HepG2 (cell line): Measurements from ENCODE around the gene ZNF444. TPM values are rescaled to one million over a fixed set of nuclear protein-coding genes. Genes with fewer than 3 reads are reported as not detected.

Experiments used
- FOXK2 ChIP-seq: fragments of 450-650 bp; IDR thresholded peaks from 2 replicates; pipeline ENCODE4 v1.6.1; 2016
- GPN1 ChIP-seq: sonication (generic); formaldehyde crosslinking; IDR thresholded peaks from 2 replicates; pipeline ENCODE4 v1.5.1; 2020; ENCODE audit warnings: missing genetic modification reagents, borderline replicate concordance
- KDM2A ChIP-seq: sonication (generic); formaldehyde crosslinking; IDR thresholded peaks from 2 replicates; pipeline ENCODE4 v1.4.0; 2020; ENCODE audit warnings: low read depth, missing genetic modification reagents, borderline replicate concordance
- KDM5B ChIP-seq: sonication (generic); formaldehyde crosslinking; IDR thresholded peaks from 2 replicates; pipeline ENCODE4 v1.4.0; 2020; ENCODE audit warnings: missing genetic modification reagents, mild to moderate bottlenecking, borderline replicate concordance
- NR2C2 ChIP-seq: sonication (generic); formaldehyde crosslinking; IDR thresholded peaks from 2 replicates; pipeline ENCODE4 v1.4.0; 2020; ENCODE audit warnings: missing genetic modification reagents, mild to moderate bottlenecking, moderate library complexity, borderline replicate concordance
- PHB2 ChIP-seq: fragments of 450-650 bp; IDR thresholded peaks from 2 replicates; pipeline ENCODE4 v1.6.1; 2018; ENCODE audit not compliant: partially characterized antibody
- PTBP1 ChIP-seq: fragments of 200-400 bp; formaldehyde crosslinking; IDR thresholded peaks from 2 replicates; pipeline ENCODE4 v1.6.1; 2018; ENCODE audit warnings: low read length, low read depth; ENCODE audit not compliant: poor library complexity, severe bottlenecking
- RAD51 ChIP-seq: fragments of 450-650 bp; IDR thresholded peaks from 2 replicates; pipeline ENCODE4 v1.6.1; 2016; ENCODE audit warnings: borderline replicate concordance
- SIN3A ChIP-seq: IDR thresholded peaks from 2 replicates; pipeline ENCODE4 v1.6.1; 2011; ENCODE audit warnings: low read depth, mild to moderate bottlenecking, control low read depth, low read length, borderline replicate concordance
- SOX13 ChIP-seq, 3 experiments: fragments of 450-650 bp in 1 of 3; sonication (generic) in 1 of 3; formaldehyde crosslinking in 1 of 3; IDR thresholded peaks in 2 of 3; conservative IDR thresholded peaks in 1 of 3; 2 replicates each; pipeline versions ENCODE4 v1.5.0 to v1.6.1; 2016 to 2020; ENCODE audit warnings: antibody characterized with exemption in 1 of 3, mild to moderate bottlenecking in 1 of 3, missing compliant biosample characterization in 1 of 3, missing genetic modification reagents in 1 of 3, moderate library complexity in 1 of 3
- SRF ChIP-seq: IDR thresholded peaks from 2 replicates; pipeline ENCODE4 v1.6.1; 2011; ENCODE audit warnings: mild to moderate bottlenecking, low read depth, low read length, moderate library complexity
- SRY ChIP-seq: sonication (generic); formaldehyde crosslinking; IDR thresholded peaks from 2 replicates; pipeline ENCODE4 v1.8.0; 2022; ENCODE audit warnings: mild to moderate bottlenecking, missing genetic modification reagents
- ZBTB21 ChIP-seq: sonication (generic); formaldehyde crosslinking; IDR thresholded peaks from 2 replicates; pipeline ENCODE4 v1.4.0; 2020; ENCODE audit warnings: missing genetic modification reagents
- ZKSCAN5 ChIP-seq: sonication (generic); formaldehyde crosslinking; IDR thresholded peaks from 2 replicates; pipeline ENCODE4 v1.5.1; 2020; ENCODE audit warnings: mild to moderate bottlenecking, missing genetic modification reagents
- ZNF670 ChIP-seq: sonication (generic); formaldehyde crosslinking; IDR thresholded peaks from 2 replicates; pipeline ENCODE4 v1.8.0; 2022; ENCODE audit warnings: mild to moderate bottlenecking, missing genetic modification reagents, borderline replicate concordance
- ZNF766 ChIP-seq: sonication (generic); formaldehyde crosslinking; IDR thresholded peaks from 2 replicates; pipeline ENCODE4 v1.5.0; 2020; ENCODE audit warnings: missing genetic modification reagents, borderline replicate concordance
- ZNF878 ChIP-seq: sonication (generic); formaldehyde crosslinking; IDR thresholded peaks from 2 replicates; pipeline ENCODE4 v1.8.1; 2023; ENCODE audit warnings: mild to moderate bottlenecking, missing genetic modification reagents, moderate library complexity
- polyA plus RNA-seq, 8 experiments: library from polyadenylated mRNA; depleted of rRNA in 3 of 8; stranded (reverse) in 7 of 8; unstranded in 1 of 8; fragments of >200 nt; fragmentation: Illumina TruSeq in 4 of 8; extraction: Trizol in 4 of 8; gene quantifications; 2 replicates each; pipeline versions ENCODE4 v1.2.1 to v1.2.3, GENCODE V29; 2011 to 2016; ENCODE audit warnings: low read depth in 4 of 8, missing spikeins in 1 of 8, mixed read lengths in 1 of 8; ENCODE audit not compliant: insufficient read depth in 1 of 8
- total RNA-seq, 5 experiments: library from RNA; depleted of rRNA; stranded (reverse); fragments of >200 nt; fragmentation: Illumina TruSeq; extraction: Trizol; gene quantifications; 2 replicates each; pipeline ENCODE4 v1.2.3, GENCODE V29; 2016; ENCODE audit warnings: low read depth in 1 of 5
- TF ChIP-seq, protein P1 (sequence below): sonication (generic); formaldehyde crosslinking; IDR thresholded peaks from 2 replicates; pipeline ENCODE4 v1.4.0; 2020; ENCODE audit warnings: mild to moderate bottlenecking, missing genetic modification reagents
- TF ChIP-seq, protein P2 (sequence below): sonication (generic); formaldehyde crosslinking; conservative IDR thresholded peaks from 2 replicates; pipeline ENCODE4 v1.5.0; 2020; ENCODE audit warnings: missing genetic modification reagents
- TF ChIP-seq, protein P3 (sequence below): IDR thresholded peaks from 2 replicates; pipeline ENCODE4 v1.6.1; 2016
- TF ChIP-seq, protein P4 (sequence below): sonication (generic); formaldehyde crosslinking; IDR thresholded peaks from 2 replicates; pipeline ENCODE4 v1.4.0; 2020; ENCODE audit warnings: mild to moderate bottlenecking, missing genetic modification reagents
- TF ChIP-seq, protein P5 (sequence below): sonication (generic); formaldehyde crosslinking; IDR thresholded peaks from 2 replicates; pipeline ENCODE4 v1.5.0; 2020; ENCODE audit warnings: missing genetic modification reagents

Gene ZNF444
- total and polyA plus RNA-seq, 2 of the 13 experiments (the other 11 are each of a cell fraction or from before 2014, with no cell fraction given) = 27.4 to 30.3 TPM

DNA sequence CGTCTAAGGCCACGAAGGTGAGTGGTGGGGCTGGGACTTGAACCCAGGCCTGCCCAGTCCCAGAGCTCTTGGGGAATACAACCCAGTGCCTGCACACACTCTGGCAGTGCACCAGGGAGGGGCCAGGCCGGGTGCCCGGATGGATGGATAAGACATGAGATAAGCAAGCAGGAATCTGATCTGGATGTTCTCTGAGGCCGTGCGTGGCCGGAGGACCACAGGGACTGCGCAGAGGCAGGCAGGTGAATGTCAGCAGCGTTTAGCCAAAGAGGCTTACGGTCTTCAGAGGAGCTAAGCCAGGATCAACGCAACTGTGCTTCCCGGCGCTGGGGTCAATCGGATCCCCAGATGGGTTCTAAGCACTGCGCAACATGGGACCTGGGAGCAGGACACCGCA lies 21.5 kb upstream of the ZNF444 start (continued):
- TF ChIP-seq KDM5B (CRISPR knock-in tag) = 0 out of 2 replicates have a peak, but pooled peaks have one; percentile 1
- TF ChIP-seq SOX13 (IDR thresholded peaks at IDR 0.05) = no peak
- no peak for TF ChIP-seq SOX13 (CRISPR knock-in tag; conservative IDR thresholded peaks at IDR 0.05 in 1 of 2, IDR thresholded peaks at IDR 0.05 in 1 of 2)
- no peak for TF ChIP-seq GPN1 (CRISPR knock-in tag)
- no peak for TF ChIP-seq RAD51
- TF ChIP-seq, protein P1, sequence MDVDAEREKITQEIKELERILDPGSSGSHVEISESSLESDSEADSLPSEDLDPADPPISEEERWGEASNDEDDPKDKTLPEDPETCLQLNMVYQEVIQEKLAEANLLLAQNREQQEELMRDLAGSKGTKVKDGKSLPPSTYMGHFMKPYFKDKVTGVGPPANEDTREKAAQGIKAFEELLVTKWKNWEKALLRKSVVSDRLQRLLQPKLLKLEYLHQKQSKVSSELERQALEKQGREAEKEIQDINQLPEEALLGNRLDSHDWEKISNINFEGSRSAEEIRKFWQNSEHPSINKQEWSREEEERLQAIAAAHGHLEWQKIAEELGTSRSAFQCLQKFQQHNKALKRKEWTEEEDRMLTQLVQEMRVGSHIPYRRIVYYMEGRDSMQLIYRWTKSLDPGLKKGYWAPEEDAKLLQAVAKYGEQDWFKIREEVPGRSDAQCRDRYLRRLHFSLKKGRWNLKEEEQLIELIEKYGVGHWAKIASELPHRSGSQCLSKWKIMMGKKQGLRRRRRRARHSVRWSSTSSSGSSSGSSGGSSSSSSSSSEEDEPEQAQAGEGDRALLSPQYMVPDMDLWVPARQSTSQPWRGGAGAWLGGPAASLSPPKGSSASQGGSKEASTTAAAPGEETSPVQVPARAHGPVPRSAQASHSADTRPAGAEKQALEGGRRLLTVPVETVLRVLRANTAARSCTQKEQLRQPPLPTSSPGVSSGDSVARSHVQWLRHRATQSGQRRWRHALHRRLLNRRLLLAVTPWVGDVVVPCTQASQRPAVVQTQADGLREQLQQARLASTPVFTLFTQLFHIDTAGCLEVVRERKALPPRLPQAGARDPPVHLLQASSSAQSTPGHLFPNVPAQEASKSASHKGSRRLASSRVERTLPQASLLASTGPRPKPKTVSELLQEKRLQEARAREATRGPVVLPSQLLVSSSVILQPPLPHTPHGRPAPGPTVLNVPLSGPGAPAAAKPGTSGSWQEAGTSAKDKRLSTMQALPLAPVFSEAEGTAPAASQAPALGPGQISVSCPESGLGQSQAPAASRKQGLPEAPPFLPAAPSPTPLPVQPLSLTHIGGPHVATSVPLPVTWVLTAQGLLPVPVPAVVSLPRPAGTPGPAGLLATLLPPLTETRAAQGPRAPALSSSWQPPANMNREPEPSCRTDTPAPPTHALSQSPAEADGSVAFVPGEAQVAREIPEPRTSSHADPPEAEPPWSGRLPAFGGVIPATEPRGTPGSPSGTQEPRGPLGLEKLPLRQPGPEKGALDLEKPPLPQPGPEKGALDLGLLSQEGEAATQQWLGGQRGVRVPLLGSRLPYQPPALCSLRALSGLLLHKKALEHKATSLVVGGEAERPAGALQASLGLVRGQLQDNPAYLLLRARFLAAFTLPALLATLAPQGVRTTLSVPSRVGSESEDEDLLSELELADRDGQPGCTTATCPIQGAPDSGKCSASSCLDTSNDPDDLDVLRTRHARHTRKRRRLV (CRISPR knock-in tag) = no peak
- TF ChIP-seq PTBP1 = no peak
- no peak for TF ChIP-seq SIN3A
- TF ChIP-seq FOXK2 = no peak
- no peak for TF ChIP-seq ZBTB21 (CRISPR knock-in tag)
- no peak for TF ChIP-seq ZKSCAN5 (CRISPR knock-in tag)
- no peak for TF ChIP-seq PHB2
- no peak for TF ChIP-seq ZNF670 (CRISPR knock-in tag)
- TF ChIP-seq NR2C2 (CRISPR knock-in tag) = no peak
- no peak for TF ChIP-seq ZNF766 (CRISPR knock-in tag)
- TF ChIP-seq, protein P2, sequence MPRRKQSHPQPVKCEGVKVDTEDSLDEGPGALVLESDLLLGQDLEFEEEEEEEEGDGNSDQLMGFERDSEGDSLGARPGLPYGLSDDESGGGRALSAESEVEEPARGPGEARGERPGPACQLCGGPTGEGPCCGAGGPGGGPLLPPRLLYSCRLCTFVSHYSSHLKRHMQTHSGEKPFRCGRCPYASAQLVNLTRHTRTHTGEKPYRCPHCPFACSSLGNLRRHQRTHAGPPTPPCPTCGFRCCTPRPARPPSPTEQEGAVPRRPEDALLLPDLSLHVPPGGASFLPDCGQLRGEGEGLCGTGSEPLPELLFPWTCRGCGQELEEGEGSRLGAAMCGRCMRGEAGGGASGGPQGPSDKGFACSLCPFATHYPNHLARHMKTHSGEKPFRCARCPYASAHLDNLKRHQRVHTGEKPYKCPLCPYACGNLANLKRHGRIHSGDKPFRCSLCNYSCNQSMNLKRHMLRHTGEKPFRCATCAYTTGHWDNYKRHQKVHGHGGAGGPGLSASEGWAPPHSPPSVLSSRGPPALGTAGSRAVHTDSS (CRISPR knock-in tag) = 0 out of 2 replicates have a peak, but pooled peaks have one; percentile 15
- 0 out of 2 replicates have a peak, but pooled peaks have one; percentile 19 for TF ChIP-seq SRY (CRISPR knock-in tag)
- TF ChIP-seq, protein P3, sequence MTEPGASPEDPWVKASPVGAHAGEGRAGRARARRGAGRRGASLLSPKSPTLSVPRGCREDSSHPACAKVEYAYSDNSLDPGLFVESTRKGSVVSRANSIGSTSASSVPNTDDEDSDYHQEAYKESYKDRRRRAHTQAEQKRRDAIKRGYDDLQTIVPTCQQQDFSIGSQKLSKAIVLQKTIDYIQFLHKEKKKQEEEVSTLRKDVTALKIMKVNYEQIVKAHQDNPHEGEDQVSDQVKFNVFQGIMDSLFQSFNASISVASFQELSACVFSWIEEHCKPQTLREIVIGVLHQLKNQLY (CRISPR knock-in tag) = no peak
- TF ChIP-seq KDM2A (CRISPR knock-in tag) = no peak; the same call in 1 of the 2 replicates
- TF ChIP-seq, protein P4, sequence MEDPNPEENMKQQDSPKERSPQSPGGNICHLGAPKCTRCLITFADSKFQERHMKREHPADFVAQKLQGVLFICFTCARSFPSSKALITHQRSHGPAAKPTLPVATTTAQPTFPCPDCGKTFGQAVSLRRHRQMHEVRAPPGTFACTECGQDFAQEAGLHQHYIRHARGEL (CRISPR knock-in tag) = no peak
- TF ChIP-seq SRF = no peak
- TF ChIP-seq, protein P5, sequence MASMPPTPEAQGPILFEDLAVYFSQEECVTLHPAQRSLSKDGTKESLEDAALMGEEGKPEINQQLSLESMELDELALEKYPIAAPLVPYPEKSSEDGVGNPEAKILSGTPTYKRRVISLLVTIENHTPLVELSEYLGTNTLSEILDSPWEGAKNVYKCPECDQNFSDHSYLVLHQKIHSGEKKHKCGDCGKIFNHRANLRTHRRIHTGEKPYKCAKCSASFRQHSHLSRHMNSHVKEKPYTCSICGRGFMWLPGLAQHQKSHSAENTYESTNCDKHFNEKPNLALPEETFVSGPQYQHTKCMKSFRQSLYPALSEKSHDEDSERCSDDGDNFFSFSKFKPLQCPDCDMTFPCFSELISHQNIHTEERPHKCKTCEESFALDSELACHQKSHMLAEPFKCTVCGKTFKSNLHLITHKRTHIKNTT (CRISPR knock-in tag) = no peak
- no peak for TF ChIP-seq ZNF878 (CRISPR knock-in tag)
